GM08714 (cell line): ENCODE data around the gene LIPE.

Experiments
- H3K4me3 ChIP-seq: fragments of 200-500 bp; sonication (Bioruptor generic); 2 replicates; pipeline ENCODE4 v1.5.1; 2014; ENCODE audit warnings: mild to moderate bottlenecking, low read length, inconsistent platforms
- ZNF274 ChIP-seq: IDR thresholded peaks from 2 replicates; pipeline ENCODE4 v1.6.1; 2012; ENCODE audit warnings: mild to moderate bottlenecking, low read depth, low read length

The LIPE gene

DNA sequence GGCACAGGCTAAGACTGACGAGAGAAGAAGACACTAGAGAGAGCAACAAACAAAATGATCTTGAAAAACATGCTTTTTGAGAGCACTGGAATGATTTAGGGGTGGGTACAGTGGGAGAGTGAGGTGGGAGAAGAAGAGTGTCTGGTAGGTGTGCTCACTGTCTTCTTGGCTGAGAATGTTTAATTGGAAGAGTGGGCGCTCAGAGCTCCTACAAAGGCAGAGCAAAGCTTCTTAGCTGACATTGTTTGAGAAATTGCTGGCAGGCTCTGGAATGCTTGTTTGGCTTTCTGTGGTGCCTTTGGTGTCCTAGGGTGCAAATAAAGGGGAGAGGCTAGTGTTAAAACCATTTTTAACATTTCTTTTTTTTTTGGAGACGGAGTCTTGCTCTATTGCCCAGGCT lies 1.5 kb upstream of the LIPE start:
- TF ChIP-seq ZNF274 = no peak
- no peak overlapping the region for H3K4me3 ChIP-seq

DNA sequence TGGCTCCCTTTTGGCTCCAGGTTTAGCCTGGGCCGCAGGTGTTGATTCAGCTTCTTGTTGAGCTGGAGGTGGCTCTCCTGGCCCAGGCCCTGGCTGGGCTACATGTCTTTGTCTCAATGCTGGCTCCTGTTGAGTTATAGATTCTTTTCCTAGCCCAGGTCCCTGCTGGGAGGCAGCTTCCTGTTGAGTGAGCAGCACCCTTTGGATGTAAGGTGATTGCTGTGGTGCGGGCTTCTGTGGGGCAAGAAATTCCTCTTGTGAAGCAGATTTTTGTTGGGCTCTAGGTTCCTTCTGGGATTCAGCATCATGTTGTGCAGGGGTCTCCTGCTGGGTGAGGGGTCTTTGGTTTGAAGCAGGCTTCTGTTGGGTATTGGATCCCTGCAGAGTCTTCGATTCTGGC lies 545 bp downstream of the LIPE start:
- H3K4me3 ChIP-seq = no peak overlapping the region
- TF ChIP-seq ZNF274 = no peak

DNA sequence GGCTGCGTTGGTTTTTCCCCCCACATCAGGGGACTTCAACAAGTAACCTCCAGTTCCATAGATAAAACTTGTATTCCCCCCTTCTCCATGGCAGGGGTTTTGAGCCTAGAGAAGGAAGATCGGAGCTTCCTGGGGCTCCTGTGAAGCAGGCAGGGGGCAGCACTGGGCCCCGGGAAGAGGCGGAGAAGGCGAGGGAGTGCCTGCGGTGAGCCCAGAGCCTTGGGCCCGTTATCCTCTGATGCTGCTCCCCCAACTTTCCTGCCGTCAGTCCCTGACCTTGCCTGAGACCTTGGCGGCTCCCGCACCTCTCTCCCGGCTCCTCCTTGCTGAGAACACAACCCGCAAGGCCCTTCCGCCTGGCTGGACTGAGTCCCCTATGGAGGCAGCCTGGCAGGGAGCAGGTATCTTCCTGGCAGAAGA lies 2.5 kb downstream of the LIPE start:
- no peak for TF ChIP-seq ZNF274
- H3K4me3 ChIP-seq = no peak overlapping the region

DNA sequence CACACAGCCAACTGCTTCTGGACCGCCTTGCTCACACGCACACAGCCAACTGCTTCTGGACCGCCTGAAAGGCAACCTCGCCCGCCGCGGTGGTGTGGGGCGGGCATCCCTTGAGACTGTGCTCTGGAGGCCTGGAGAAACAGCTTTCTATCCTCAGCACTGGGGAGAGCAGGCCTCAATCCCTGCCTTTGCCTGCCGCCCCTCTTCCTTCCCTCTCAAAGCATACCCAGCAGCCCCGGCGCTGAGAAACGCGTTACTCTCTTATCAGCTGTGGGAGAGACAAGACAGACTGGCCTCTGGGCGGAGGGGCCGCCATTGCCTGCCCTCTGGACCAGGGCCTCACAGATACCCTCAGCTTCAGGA lies 2.9 kb downstream of the LIPE start:
- H3K4me3 ChIP-seq = no peak overlapping the region
- no peak for TF ChIP-seq ZNF274

DNA sequence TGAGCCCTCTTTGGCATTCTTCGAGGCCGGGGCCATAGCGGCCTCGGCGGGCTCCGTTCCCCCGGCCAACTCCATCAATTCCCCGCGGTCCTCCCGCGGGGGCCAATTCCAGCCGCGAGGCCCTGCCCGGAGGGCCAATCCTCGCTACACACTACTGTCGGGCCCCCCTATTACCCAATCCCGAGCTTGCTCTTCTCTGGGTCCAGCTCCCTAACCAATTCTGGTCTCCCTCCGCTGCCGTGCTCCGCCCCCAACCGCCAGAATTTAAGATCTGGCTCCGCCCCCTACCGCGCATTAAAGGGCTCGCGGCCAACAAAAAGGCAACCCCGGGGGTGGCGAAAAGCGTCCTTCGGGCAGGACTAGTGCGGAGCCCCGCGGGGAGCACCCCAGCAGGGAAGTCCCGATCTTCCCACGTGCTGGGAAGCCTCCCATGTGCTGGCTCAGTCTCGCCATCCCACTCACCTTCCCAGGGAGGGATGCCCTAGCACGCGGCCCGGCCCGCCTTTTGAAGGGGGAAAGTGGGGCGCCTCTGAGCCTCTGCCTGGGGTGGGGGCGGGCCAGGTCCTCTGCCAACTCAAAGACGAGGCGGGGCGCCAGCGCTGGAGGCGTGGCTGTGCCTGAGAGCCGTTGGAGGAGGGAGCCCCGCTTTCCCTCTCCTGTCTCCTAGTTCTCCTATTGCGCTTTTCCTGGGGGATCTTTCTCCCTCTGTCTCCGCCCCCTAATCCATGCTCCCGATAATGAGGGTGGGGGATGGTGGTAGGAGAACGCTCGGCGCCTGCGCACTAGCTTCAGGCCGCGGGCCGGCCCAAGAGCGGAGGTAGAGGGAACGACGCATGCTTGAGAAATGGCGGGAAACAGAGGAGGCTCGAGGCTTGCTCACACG lies 3.5 kb downstream of the LIPE start:
- peak overlapping the region; percentile 75 for H3K4me3 ChIP-seq
- no peak for TF ChIP-seq ZNF274

DNA sequence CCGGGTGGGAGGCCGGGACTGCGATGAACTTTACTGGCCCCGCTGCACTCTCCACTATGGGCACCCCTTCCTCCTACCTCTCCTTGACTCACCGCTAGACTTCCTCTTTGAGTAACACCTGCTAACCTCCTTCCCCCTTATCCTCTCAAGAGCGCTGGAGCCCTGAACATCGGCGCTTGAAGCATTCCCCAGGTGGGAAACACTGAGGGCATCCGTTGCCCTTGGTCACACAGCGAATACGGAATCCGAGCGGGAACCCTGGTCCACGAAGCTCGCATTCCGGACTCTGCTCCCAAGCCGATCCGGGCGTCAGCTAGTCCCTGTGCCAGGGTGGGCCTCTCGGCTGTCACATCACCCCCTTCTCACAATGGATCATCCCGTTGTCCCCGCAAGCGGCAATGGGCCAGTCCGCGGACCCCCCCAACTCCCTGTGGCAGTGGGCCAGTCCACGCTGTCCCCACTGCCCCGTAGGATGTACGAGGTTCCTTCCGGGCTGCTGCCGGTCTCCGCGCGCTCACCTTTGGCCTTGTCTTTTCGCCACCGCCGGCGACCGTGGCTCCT lies 4.2 kb downstream of the LIPE start:
- H3K4me3 ChIP-seq = peak overlapping the region; percentile 75
- no peak for TF ChIP-seq ZNF274

DNA sequence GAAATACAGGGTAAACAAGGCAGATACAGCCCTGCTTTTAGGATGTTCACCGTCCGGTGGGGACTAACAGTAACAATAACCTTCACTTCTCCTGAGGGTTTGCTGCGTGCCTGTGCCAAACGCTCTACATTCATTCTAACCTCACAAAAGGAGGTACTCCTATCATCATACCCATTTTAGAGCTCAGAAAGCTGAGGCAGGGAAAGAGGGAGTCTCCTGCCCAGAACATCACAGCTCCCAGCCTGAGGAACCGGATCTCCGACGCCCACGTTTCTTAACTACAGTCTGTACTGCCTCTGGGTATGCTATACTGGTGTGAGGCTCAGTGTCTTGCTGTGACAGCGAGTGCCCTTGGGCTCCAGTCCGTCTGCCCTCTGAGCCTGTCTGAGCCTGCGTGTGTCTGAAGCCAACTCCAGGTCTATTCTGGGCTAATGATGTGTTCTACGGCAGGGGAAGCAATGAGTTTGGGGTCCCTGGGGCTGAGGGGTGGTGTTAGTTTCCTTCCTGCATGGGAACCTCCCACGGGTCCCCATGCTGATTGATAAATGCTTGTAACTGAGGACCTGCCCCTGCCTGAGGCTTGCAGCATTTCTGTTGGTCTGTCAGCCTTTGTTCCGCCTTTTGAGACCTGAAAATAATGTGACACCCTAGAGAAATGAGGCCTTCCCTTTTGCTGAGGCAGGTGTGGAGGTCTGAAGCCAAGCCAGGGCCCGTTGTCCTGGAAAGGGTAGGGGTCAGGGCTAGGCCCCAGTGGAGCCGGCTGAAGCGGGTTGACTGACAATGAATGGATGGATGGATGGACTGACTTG lies 4.9 kb downstream of the LIPE start:
- H3K4me3 ChIP-seq = peak overlapping the region; percentile 75
- TF ChIP-seq ZNF274 = no peak

DNA sequence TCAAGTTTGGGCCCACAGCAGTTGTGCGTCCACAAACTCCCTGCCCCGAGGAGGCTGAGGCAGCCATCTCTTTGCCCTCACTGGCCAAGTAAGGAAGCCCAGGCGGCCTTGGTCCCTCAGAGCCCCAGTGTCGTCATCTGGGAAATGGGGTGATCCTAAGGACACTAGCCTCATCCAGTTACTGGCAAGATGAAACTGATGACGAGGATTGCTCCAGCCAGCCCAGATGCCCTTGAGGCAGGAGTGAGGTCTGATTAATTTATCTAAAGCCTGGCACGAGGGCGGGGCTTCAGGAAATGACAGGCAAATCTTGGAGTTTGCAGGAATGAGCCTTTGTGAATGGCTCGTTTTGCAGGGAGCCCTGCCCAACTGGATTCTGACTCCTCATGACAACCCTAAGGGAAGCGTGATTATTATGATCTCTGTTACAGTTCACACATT lies 5.6 kb downstream of the LIPE start:
- no peak overlapping the region for H3K4me3 ChIP-seq
- TF ChIP-seq ZNF274 = no peak

DNA sequence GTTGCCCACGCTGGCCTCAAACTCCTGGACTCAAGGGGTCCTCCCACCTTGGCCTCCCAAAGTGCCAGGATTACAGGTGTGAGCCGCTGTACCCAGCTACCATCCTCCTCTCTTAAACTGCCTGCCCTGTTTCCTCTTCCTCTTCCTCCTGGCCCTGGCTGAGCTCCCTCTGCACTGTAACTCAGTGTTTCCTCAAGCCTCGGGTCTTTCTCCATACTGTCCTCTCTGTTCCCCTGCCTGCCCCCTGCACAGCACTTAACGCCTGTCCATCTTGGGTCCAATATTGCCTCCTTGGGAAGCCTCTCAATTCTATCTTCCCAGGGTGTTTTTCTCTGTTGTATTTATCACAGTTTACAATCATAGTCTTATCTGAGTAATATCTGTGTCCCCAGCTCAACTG lies 6.1 kb downstream of the LIPE start:
- no peak overlapping the region for H3K4me3 ChIP-seq
- TF ChIP-seq ZNF274 = no peak

DNA sequence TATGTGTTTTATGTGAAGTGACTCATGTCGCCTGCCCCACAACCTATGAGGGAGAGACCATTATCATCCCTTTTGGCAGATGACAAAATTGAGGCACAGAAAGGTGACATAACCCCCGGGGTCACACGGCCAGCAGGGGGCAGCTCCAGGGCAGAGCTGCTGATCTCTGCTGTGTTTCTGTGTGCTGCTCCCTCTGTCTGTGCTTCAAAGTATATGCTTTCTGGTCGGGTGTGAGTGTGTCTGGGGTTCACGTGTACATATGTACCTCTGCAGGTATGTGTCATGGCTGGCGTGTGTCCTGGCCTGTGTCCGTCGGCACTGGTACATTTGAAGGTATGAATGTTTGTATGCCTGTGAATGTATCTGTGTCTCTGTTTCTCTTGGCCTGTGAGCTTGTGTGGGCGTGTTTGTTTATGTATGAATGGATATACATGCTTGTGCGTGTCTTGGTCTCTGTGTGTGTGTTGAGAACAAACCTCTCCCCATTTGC lies 7.1 kb downstream of the LIPE start:
- no peak overlapping the region for H3K4me3 ChIP-seq
- no peak for TF ChIP-seq ZNF274

DNA sequence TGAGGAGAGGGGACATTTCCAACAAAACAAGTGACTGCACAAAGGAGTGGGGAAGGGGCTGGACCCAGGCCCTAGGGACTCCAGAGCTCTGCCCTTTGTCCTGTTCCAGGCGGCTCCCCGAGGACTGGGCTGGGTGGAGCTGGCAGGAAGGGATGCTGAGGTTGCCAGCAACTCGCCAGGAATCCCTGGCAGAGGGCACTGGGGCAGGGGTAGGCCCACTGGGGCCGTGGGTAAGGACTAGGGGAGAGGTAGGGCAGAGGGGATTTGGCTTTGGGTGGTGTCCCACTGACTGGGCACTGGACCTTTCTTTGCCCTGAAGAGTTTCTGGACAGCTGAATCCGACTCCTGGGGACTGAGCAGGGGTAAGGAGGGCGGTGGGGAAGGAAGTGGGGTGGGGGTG lies 7.9 kb downstream of the LIPE start:
- no peak for TF ChIP-seq ZNF274
- no peak overlapping the region for H3K4me3 ChIP-seq

DNA sequence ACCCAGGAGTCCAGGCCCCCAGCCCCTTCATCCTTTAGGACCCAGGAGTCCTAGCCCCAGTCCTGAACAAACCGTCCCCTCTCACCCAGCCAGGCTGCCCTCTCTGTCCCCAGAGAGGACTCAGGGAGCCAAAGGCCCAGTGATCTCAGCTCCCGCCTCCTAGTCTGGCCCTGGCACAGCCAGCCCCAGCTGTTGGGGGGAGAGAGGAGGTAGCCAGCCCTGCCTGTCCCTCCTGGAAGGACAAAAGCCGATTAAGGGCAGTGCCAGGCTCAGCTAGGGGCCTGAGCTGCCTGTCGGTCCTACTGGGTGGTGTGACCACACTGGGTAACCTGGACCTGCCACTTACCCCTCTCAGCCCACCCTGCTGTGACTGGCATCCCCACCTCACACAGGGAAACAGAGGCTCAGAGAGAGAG lies 14.5 kb downstream of the LIPE start:
- no peak overlapping the region for H3K4me3 ChIP-seq
- no peak for TF ChIP-seq ZNF274

DNA sequence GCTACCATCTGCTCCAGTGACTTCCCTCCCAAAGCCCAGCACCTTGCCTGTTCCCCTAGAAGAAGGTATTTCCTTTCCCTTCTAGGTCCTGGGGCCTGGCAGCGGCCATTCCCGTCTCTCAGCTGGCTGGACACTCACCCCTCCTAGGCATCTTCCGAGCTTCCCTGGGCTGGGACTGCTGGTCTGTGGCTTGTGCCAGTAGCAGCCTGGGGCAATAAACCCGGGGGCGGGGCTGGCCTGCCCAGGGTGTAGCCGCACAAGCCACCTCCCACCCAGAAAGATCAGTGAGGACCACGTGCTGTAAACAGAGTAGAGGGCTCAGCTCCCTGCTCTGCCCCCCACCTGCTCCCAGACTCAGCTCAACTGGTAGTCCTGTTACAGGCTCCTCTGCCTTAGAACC lies 15.0 kb downstream of the LIPE start:
- no peak for TF ChIP-seq ZNF274
- H3K4me3 ChIP-seq = no peak overlapping the region

DNA sequence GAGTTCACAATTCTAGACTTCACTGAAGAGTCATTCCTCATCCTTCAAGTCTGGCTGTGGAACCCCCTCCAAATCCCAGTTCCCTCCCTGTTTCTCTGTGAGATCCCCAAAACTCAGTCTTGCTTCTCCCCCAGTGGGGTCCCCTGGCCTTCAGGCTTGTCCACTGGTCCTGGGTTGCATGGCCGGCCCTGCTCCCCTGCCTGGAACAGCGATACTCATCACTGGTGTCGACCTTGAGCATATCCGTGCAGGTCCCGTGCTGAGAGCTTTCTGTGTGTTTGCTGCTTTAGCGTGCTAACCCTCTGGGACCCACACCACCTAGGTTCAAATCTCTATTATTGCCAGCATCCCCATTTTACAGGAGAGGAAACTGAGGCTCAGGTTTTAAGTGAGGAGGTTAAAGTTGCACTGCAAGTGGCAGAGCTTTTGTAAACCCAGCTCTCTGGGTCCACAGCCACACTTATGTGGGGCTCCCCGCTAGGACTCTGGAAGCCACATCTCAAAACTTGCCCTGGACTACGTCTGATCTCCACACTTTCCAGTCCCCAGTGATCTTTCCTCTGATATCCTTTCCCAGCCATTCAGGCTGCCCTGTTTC lies 15.5 kb downstream of the LIPE start:
- no peak for TF ChIP-seq ZNF274
- no peak overlapping the region for H3K4me3 ChIP-seq
